ENCODE data around the gene EFCAB6.

The EFCAB6 gene

GRCh38 chr22:43515411-43515810 lies 296.7 kb downstream of the EFCAB6 start:
- no peak for DNase-seq

- DNase-seq = no peak
These were observed 297.5 kb downstream of the EFCAB6 start for GRCh38 chr22:43514476-43515157.

- no peak for DNase-seq
These were observed 299.8 kb downstream of the EFCAB6 start for GRCh38 chr22:43512279-43512678.

- DNase-seq = no peak
These were observed 300.7 kb downstream of the EFCAB6 start for GRCh38 chr22:43511276-43511910.

GRCh38 chr22:43510281-43511070 lies 301.6 kb downstream of the EFCAB6 start:
- no peak for DNase-seq

GRCh38 chr22:43509337-43509736 lies 302.8 kb downstream of the EFCAB6 start:
- no peak for DNase-seq

- DNase-seq = no peak
These were observed 303.6 kb downstream of the EFCAB6 start for GRCh38 chr22:43508489-43508888.

- DNase-seq = no peak
These were observed 304.9 kb downstream of the EFCAB6 start for GRCh38 chr22:43507235-43507634.

GRCh38 chr22:43506487-43506886 lies 305.6 kb downstream of the EFCAB6 start:
- DNase-seq = no peak

- DNase-seq = no peak
These were observed 306.2 kb downstream of the EFCAB6 start for GRCh38 chr22:43505896-43506295.

- no peak for DNase-seq
These were observed 306.7 kb downstream of the EFCAB6 start for GRCh38 chr22:43505423-43505822.

- DNase-seq = no peak
These were observed 307.3 kb downstream of the EFCAB6 start for GRCh38 chr22:43504666-43505261.

- DNase-seq = no peak
These were observed 308.0 kb downstream of the EFCAB6 start for GRCh38 chr22:43504068-43504467.

GRCh38 chr22:43502306-43502874 lies 309.7 kb downstream of the EFCAB6 start:
- no peak for DNase-seq

- DNase-seq = peak; percentile 29
These were observed 310.2 kb downstream of the EFCAB6 start for GRCh38 chr22:43501878-43502277.

GRCh38 chr22:43500792-43501785 lies 311.0 kb downstream of the EFCAB6 start:
- DNase-seq = no peak

- DNase-seq = no peak
These were observed 313.2 kb downstream of the EFCAB6 start for GRCh38 chr22:43498856-43499253.

- no peak for DNase-seq
These were observed 313.9 kb downstream of the EFCAB6 start for GRCh38 chr22:43497956-43498855.

GRCh38 chr22:43493297-43493696 lies 318.8 kb downstream of the EFCAB6 start:
- DNase-seq = no peak

GRCh38 chr22:43491737-43492136 lies 320.4 kb downstream of the EFCAB6 start:
- no peak for DNase-seq

GRCh38 chr22:43491177-43491576 lies 320.9 kb downstream of the EFCAB6 start:
- DNase-seq = no peak

Data from NCI-H446 treated with DMSO at 0.1 percent for 48 hours (cell line).